ENCODE measurements around the gene TMEM182. TPM values are rescaled to one million over a fixed set of nuclear protein-coding genes. Genes with fewer than 3 reads are reported as not detected.

Gene TMEM182
- total RNA-seq, 5 donors from 2014 or later (not counting 1 experiment from before 2014, with no cell fraction given), result 3.3 to 6.9 (median 5.7) TPM

GRCh38 chr2:102783506-102784183 is 21.8 kb downstream of the TMEM182 start:
- Mint-ChIP-seq H3K36me3 (peaks cover 41% of the 10 kb centered on the region), H3K27me3 (no peaks in the 10 kb centered on the region), H3K4me1 (peaks cover 0 to 3% (median 0%) of the 10 kb centered on the region in 3 donors), H3K4me3 (no peak overlapping the region), H3K27ac (no peak overlapping the region), H3K9me3 (no peaks in the 10 kb centered on the region)
- no peaks in the 10 kb centered on the region for H3K9me3 ChIP-seq
- 70% methylated on average over 6 of the region's 7 CpGs for WGBS (ENCODE audit: insufficient coverage)
- ChIA-PET POLR2A (no interaction called here), CTCF (no interaction called here)
- H3K4me3 ChIP-seq (ENCODE audit: control insufficient read depth in 1 of 2, extremely low read depth in 1 of 2, low read length in 1 of 2), result no peak overlapping the region
- no peak for DNase-seq
- no peak for ATAC-seq (replicated peaks in 1 of 4)
- no peaks in the 10 kb centered on the region for H3K36me3 ChIP-seq (ENCODE audit: control insufficient read depth in 2 of 2, extremely low read depth in 1 of 2, insufficient read depth in 1 of 2, low read length in 1 of 2)
- H3K27me3 ChIP-seq (replicated peaks in 1 of 2; ENCODE audit: control insufficient read depth in 2 of 2, extremely low read depth in 1 of 2, insufficient read depth in 2 of 2, low read length in 1 of 2), result no peaks in the 10 kb centered on the region
- no peaks in the 10 kb centered on the region for H3K4me1 ChIP-seq (ENCODE audit: control insufficient read depth in 1 of 2, extremely low read depth in 1 of 2, insufficient read depth in 2 of 2, low read length in 2 of 2)
- H3K27ac ChIP-seq (ENCODE audit: low read length), result no peak overlapping the region

GRCh38 chr2:102784940-102785339 is 23.1 kb downstream of the TMEM182 start:
- CTCF ChIA-PET, result no interaction called here
- no peak overlapping the region for H3K27ac Mint-ChIP-seq
- no peak for ATAC-seq (replicated peaks in 1 of 4)
- no peak overlapping the region for H3K4me3 ChIP-seq (ENCODE audit: control insufficient read depth in 1 of 2, extremely low read depth in 1 of 2, low read length in 1 of 2)
- H3K9me3 Mint-ChIP-seq, result no peaks in the 10 kb centered on the region
- no peak for DNase-seq
- H3K36me3 ChIP-seq (ENCODE audit: control insufficient read depth in 2 of 2, extremely low read depth in 1 of 2, insufficient read depth in 1 of 2, low read length in 1 of 2), result no peaks in the 10 kb centered on the region
- H3K27me3 Mint-ChIP-seq, result no peaks in the 10 kb centered on the region
- no peaks in the 10 kb centered on the region for H3K9me3 ChIP-seq
- 91% methylated on average over 3 of the region's 3 CpGs for WGBS (ENCODE audit: insufficient coverage)
- no peak overlapping the region for H3K4me3 Mint-ChIP-seq
- no peaks in the 10 kb centered on the region for H3K4me1 ChIP-seq (ENCODE audit: control insufficient read depth in 1 of 2, extremely low read depth in 1 of 2, insufficient read depth in 2 of 2, low read length in 2 of 2)
- no peaks in the 10 kb centered on the region for H3K27me3 ChIP-seq (replicated peaks in 1 of 2; ENCODE audit: control insufficient read depth in 2 of 2, extremely low read depth in 1 of 2, insufficient read depth in 2 of 2, low read length in 1 of 2)
- H3K4me1 Mint-ChIP-seq, result peaks cover 0 to 3% (median 0%) of the 10 kb centered on the region in 3 donors
- peaks cover 44% of the 10 kb centered on the region for H3K36me3 Mint-ChIP-seq
- no peak overlapping the region for H3K27ac ChIP-seq (ENCODE audit: low read length)
- POLR2A ChIA-PET, result no interaction called here

GRCh38 chr2:102788216-102788884 is 26.5 kb downstream of the TMEM182 start:
- Mint-ChIP-seq H3K27ac (no peak overlapping the region), H3K4me1 (peaks cover 0 to 5% (median 0%) of the 10 kb centered on the region in 3 donors)

GRCh38 chr2:102788885-102789260 is 27.0 kb downstream of the TMEM182 start:
- H3K4me3 ChIP-seq (ENCODE audit: control insufficient read depth in 1 of 2, extremely low read depth in 1 of 2, low read length in 1 of 2), result no peak overlapping the region
- H3K27ac ChIP-seq (ENCODE audit: low read length), result no peak overlapping the region
- H3K9me3 Mint-ChIP-seq, result no peaks in the 10 kb centered on the region
- POLR2A ChIA-PET, result no interaction called here
- CTCF ChIA-PET, result interaction anchor here in 1 of 2 donors (0.6 kb wide), 1 partner anchor 34 kb away, joined by 3 read pairs; no protein-coding TSS in a partner anchor
- no peaks in the 10 kb centered on the region for H3K36me3 ChIP-seq (ENCODE audit: control insufficient read depth in 2 of 2, extremely low read depth in 1 of 2, insufficient read depth in 1 of 2, low read length in 1 of 2)
- H3K9me3 ChIP-seq, result no peaks in the 10 kb centered on the region
- no peaks in the 10 kb centered on the region for H3K27me3 ChIP-seq (replicated peaks in 1 of 2; ENCODE audit: control insufficient read depth in 2 of 2, extremely low read depth in 1 of 2, insufficient read depth in 2 of 2, low read length in 1 of 2)
- DNase-seq (no peak), ATAC-seq (replicated peaks in 1 of 4) (no peak)
- peaks cover 31% of the 10 kb centered on the region for H3K36me3 Mint-ChIP-seq
- no peak overlapping the region for H3K4me3 Mint-ChIP-seq
- H3K27me3 Mint-ChIP-seq, result no peaks in the 10 kb centered on the region
- H3K27ac Mint-ChIP-seq, result no peak overlapping the region
- H3K4me1 Mint-ChIP-seq, result peaks cover 0 to 5% (median 0%) of the 10 kb centered on the region in 3 donors
- no peaks in the 10 kb centered on the region for H3K4me1 ChIP-seq (ENCODE audit: control insufficient read depth in 1 of 2, extremely low read depth in 1 of 2, insufficient read depth in 2 of 2, low read length in 2 of 2)
- WGBS (ENCODE audit: insufficient coverage), result 92% methylated on average over 5 of the region's 8 CpGs

More at GRCh38 chr2:102788216-102788884, 26.5 kb downstream of the TMEM182 start:
- Histone ChIP-seq H3K27me3 (replicated peaks in 1 of 2; ENCODE audit: control insufficient read depth in 2 of 2, extremely low read depth in 1 of 2, insufficient read depth in 2 of 2, low read length in 1 of 2) (no peaks in the 10 kb centered on the region), H3K9me3 (no peaks in the 10 kb centered on the region), H3K27ac (ENCODE audit: low read length) (no peak overlapping the region), H3K36me3 (ENCODE audit: control insufficient read depth in 2 of 2, extremely low read depth in 1 of 2, insufficient read depth in 1 of 2, low read length in 1 of 2) (no peaks in the 10 kb centered on the region), H3K4me3 (ENCODE audit: control insufficient read depth in 1 of 2, extremely low read depth in 1 of 2, low read length in 1 of 2) (no peak overlapping the region), H3K4me1 (ENCODE audit: control insufficient read depth in 1 of 2, extremely low read depth in 1 of 2, insufficient read depth in 2 of 2, low read length in 2 of 2) (no peaks in the 10 kb centered on the region)
- ATAC-seq (replicated peaks in 1 of 4) (no peak), DNase-seq (no peak)
- 88% methylated on average over 2 of the region's 5 CpGs for WGBS (ENCODE audit: insufficient coverage)
- H3K36me3 Mint-ChIP-seq, result peaks cover 32% of the 10 kb centered on the region
- no peaks in the 10 kb centered on the region for H3K27me3 Mint-ChIP-seq
- H3K4me3 Mint-ChIP-seq, result no peak overlapping the region
- CTCF ChIA-PET, result no interaction called here
- no peaks in the 10 kb centered on the region for H3K9me3 Mint-ChIP-seq
- POLR2A ChIA-PET, result no interaction called here

DNA sequence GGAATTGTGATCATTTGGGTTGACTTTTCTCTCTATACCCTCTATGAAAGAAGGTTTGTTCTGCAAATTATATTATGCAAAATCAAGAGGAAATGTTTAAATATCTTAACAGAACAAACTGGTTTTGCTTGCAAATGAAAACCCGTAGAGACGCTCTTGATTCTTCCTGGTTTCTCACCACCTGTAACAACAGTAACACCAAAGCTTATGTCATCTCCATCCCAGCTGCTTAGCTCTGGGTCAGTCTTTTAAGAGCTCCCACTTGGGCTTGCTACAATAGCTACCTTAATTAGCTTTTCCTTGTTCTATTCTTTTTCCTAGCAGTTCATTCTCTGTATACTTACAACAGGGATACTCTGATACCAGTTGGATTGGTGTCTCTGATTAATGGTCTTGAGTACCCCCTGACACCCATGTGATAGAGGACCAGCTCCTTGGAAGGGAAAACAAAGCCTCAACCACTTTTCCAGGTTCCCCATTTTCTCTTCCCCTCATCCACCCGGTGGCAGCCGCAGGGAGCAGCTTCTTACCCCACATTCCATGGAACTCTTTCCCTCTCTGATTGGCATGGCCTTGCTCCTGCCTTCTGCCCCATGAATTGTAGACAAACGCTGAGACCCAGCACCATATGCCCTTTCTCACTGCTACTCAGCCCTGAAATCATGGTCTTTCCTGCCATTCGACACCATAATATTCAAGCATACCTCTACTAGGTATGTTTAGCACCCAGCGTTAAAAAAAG is 27.7 kb downstream of the TMEM182 start:
- H3K9me3 ChIP-seq, result no peaks in the 10 kb centered on the region
- no peak for DNase-seq
- H3K27ac Mint-ChIP-seq, result no peak overlapping the region
- no peaks in the 10 kb centered on the region for H3K4me1 ChIP-seq (ENCODE audit: control insufficient read depth in 1 of 2, extremely low read depth in 1 of 2, insufficient read depth in 2 of 2, low read length in 2 of 2)
- no peak for ATAC-seq (replicated peaks in 1 of 4)
- no peaks in the 10 kb centered on the region for H3K9me3 Mint-ChIP-seq
- H3K4me3 ChIP-seq (ENCODE audit: control insufficient read depth in 1 of 2, extremely low read depth in 1 of 2, low read length in 1 of 2), result no peak overlapping the region
- H3K27me3 ChIP-seq (replicated peaks in 1 of 2; ENCODE audit: control insufficient read depth in 2 of 2, extremely low read depth in 1 of 2, insufficient read depth in 2 of 2, low read length in 1 of 2), result no peaks in the 10 kb centered on the region
- H3K36me3 ChIP-seq (ENCODE audit: control insufficient read depth in 2 of 2, extremely low read depth in 1 of 2, insufficient read depth in 1 of 2, low read length in 1 of 2), result no peaks in the 10 kb centered on the region
- ChIA-PET POLR2A (no interaction called here), CTCF (interaction anchor here in 1 of 2 donors (0.6 kb wide), 1 partner anchor 35 kb away, joined by 3 read pairs; no protein-coding TSS in a partner anchor)
- H3K4me3 Mint-ChIP-seq, result no peak overlapping the region
- H3K4me1 Mint-ChIP-seq, result peaks cover 0 to 5% (median 2%) of the 10 kb centered on the region in 3 donors
- no peaks in the 10 kb centered on the region for H3K27me3 Mint-ChIP-seq
- peaks cover 28% of the 10 kb centered on the region for H3K36me3 Mint-ChIP-seq
- 90% methylated on average over 7 of the region's 7 CpGs for WGBS (ENCODE audit: insufficient coverage)
- no peak overlapping the region for H3K27ac ChIP-seq (ENCODE audit: low read length)

DNA sequence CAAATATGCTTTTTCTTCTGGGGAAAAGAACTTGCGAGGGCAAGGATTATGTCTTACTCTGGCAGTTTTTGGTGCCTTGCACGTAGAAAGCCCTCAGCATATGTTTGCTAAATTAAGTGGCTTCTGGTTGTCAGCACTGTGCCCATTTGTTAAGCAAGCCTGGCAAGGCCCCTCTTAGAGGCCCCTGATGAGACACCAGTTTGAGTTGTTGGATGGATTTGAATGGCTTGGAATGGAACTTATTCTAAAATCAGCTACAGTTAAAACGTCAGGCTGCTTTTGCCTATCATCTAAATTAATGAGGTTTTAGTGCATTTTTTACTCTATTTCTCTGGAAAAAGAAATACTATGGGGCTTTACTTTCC is 28.2 kb downstream of the TMEM182 start:
- Mint-ChIP-seq H3K27ac (no peak overlapping the region), H3K4me3 (no peak overlapping the region), H3K27me3 (no peaks in the 10 kb centered on the region), H3K4me1 (peaks cover 0 to 5% (median 2%) of the 10 kb centered on the region in 3 donors), H3K36me3 (peaks cover 26% of the 10 kb centered on the region), H3K9me3 (no peaks in the 10 kb centered on the region)
- ChIA-PET CTCF (no interaction called here), POLR2A (no interaction called here)
- Histone ChIP-seq H3K9me3 (no peaks in the 10 kb centered on the region), H3K27me3 (replicated peaks in 1 of 2; ENCODE audit: control insufficient read depth in 2 of 2, extremely low read depth in 1 of 2, insufficient read depth in 2 of 2, low read length in 1 of 2) (no peaks in the 10 kb centered on the region), H3K36me3 (ENCODE audit: control insufficient read depth in 2 of 2, extremely low read depth in 1 of 2, insufficient read depth in 1 of 2, low read length in 1 of 2) (no peaks in the 10 kb centered on the region), H3K4me3 (ENCODE audit: control insufficient read depth in 1 of 2, extremely low read depth in 1 of 2, low read length in 1 of 2) (no peak overlapping the region), H3K27ac (ENCODE audit: low read length) (no peak overlapping the region), H3K4me1 (ENCODE audit: control insufficient read depth in 1 of 2, extremely low read depth in 1 of 2, insufficient read depth in 2 of 2, low read length in 2 of 2) (no peaks in the 10 kb centered on the region)
- DNase-seq (no peak), ATAC-seq (replicated peaks in 1 of 4) (no peak)
- WGBS (ENCODE audit: insufficient coverage), result 94% methylated on average over 2 of the region's 3 CpGs
